ENCODE results near the gene MVP.
A peak's percentile ranks its signal among the peaks of the same experiment; 100 is the strongest.
"Not testable (repeated sequence)": the region's sequence is repeated elsewhere in the genome, so short reads cannot be mapped to it uniquely, and the experiment has no call there.

MVP gene

DNA sequence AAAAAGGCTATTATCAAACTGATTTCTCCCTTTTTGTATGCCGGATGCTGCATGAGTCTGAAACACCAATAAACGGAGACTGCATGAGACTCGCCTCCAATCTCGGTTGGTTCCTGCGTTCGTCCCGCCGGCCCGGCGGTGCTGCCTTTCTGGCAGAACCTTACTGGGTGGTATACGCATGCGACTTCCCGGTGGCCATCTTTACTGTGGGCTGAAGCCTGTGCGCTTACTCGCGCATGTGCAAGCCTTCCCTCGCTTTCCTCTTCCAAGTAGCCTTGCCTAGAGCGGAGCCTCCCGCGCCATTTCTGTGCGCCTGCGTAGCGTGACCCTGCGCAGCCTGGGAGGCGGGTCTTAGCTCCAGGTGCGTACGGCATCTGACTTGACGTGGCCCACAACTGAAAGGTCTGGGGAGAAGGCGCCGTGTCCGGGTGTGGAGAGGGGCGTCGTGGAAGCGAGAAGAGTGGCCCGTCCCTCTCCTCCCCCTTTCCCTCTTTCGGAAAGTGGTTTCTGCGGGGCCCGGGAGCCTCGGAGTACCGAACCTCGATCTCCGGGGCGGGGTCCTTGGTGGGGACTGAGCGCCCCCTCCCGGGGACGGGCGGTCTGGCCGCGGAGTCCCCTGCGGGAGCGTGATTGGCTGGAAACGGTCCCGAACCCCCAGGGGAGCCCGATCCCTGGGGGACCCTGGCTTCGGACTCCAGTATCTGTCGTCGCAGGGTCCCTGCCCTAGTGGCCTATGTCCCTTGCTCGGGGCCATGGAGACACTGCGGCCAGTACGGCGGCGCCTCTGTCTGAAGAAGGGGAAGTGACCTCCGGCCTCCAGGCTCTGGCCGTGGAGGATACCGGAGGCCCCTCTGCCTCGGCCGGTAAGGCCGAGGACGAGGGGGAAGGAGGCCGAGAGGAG lies 4.2 kb upstream of the MVP start, which contains the start of gene PAGR1:
PAGR1 (plus strand) TSS at position 360 of the 901 bp plus-strand sequence; CDS start at position 734, 374 bp downstream.
- DNase-seq (ENCODE audit: low read depth), result peak; percentile 97

GRCh38 chr16:29816694-29817441 lies 3.4 kb upstream of the MVP start:
- DNase-seq (ENCODE audit: low read depth), result peak; percentile 41

- DNase-seq (ENCODE audit: low read depth), result no peak
Observed at GRCh38 chr16:29818082-29818481, 2.2 kb upstream of the MVP start.

DNA sequence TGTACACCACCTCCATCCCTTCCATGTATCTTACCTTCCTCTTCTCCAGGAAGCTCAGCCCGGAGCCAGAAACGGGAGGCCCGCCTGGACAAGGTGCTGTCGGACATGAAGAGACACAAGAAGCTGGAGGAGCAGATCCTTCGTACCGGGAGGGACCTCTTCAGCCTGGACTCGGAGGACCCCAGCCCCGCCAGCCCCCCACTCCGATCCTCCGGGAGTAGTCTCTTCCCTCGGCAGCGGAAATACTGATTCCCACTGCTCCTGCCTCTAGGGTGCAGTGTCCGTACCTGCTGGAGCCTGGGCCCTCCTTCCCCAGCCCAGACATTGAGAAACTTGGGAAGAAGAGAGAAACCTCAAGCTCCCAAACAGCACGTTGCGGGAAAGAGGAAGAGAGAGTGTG lies 756 bp upstream of the MVP start:
- no peak for DNase-seq (ENCODE audit: low read depth)

GRCh38 chr16:29820730-29821642 lies 724 bp downstream of the MVP start:
- DNase-seq (ENCODE audit: low read depth), result peak; percentile 37

DNA sequence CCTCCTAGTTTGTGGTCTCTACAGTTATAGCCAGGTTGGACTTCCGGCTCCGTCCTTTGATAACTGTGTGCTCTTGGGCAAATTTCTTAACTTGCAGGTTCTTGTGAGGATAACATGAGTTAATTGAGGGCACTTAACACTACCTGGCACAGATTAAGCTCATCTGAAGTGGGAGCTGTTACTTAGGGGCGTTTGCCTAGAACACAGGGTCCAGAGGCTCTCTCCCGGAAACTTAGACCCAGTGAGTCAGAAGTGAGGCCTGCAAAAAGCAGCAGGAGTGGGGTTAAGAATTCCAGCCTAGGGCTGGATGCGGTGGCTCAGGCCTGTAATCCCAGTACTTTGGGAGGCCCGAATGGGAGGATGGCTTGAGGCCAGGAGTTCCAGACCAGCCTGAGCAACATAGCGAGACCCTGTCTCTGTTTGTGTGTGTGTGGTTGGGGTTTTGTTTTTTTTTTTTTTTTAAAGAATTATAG lies 1.4 kb downstream of the MVP start:
- no peak for DNase-seq (ENCODE audit: low read depth)

DNA sequence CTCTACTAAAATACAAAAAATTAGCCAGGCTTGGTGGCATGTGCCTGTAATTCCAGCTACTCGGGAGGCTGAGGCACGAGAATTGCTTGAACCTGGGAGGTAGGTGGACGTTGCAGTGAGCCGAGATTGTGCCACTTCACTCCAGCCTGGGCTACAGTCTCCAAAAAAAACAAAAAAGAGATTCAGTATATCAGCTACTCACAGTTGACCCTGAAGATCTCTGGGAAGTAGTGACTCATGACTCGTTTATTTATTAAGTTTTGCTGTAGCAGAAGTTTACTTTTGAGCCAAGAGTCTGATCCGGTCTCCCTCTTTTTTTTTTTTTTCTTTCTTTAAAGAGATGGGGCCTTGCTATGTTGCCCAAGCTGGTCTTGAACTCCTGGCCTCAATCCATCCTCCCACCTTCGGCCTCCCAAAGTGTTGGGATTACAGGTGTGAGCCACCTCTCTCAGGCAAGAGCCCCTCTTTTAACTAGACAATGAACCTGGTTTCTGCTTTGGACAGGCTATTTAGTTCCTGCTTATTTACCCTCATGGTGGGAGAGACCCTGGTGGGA lies 4.4 kb downstream of the MVP start:
- no peak for DNase-seq (ENCODE audit: low read depth)

DNA sequence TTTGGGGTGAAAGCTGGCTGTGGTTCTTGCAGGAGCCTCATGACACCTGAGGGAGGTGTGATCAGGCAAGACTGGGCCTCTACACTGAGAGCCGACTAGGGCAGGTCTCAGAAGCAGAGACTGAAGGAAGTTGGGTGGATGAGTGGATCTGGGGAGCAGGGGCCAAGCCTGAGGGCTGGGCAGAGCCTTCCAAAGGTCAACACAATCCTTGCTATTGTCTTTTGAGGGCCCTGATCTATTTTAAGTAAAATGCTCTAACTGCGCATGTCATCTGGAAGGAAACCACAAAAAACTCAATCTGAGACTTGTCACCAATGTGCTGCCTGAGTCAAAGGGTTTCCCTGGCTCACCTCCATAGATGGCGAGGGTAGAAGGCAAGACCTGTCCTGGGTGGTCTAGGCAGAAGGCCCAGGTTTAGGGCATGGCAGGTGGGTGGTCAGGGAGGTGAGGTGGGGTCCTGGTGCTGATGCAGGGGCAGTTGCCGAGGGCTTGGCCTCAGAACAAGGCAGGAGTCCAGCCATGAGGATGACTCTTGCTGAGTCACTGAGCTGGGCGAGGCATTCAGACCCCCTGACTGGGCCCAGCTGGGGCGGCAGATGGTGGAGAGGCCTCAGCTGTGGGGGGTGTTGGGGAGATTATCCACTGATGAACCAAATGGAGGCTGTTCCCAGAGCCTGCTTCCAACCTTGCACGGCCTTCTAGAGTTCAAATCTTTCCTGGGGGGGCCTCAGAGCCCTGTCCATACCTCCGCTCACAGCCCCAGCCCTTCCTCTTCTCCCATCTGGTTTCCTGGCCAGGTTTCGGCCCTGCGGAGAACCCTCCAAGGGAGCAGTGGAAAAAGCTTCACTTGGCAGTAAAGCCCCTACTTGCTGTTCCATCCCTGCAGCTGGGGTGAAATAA lies 5.1 kb downstream of the MVP start:
- DNase-seq (ENCODE audit: low read depth), result no peak

- DNase-seq (ENCODE audit: low read depth), result no peak
Observed at GRCh38 chr16:29826342-29826695, 6.1 kb downstream of the MVP start.

GRCh38 chr16:29830774-29831173 lies 10.5 kb downstream of the MVP start:
- DNase-seq (ENCODE audit: low read depth), result no peak

DNA sequence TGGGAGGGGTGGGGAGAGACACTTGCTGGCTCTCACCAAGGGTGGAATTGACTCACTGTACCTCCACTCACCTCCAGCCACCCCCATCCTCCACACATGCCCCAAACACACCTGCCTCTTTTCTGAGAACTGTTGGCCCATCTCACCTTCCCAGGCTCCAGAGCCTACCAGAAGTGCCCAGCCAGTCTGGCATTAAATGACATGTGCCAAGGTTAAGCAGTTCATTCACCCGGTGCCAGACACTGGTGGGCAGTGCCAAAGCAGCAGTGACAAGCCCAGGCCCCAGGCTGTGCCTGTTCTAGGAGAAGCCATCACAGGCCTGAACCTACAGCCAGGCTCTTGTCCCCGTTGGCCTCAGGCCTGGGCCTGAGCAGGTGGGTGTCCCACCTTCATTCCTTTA lies 11.2 kb downstream of the MVP start:
- DNase-seq (ENCODE audit: low read depth), result no peak

DNA sequence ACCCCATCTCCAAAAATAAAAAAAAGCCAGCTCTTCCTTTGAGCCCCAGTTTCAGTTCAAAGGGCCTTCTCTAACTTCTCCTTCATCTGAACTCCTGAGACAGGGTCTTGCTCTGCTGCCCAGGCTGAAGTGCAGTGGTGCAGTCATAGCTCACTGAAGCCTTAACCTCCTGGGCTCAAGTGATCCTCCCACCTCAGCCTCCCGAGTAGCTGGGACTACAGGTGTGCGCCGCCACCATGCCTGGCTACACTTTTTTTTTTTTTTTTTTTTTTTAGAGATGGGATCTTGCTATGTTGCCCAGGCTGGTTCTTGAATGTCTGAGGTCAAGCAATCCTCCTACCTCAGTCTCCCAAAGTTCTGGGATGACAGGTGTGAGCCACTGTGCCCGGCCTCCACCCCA lies 13.0 kb downstream of the MVP start:
- not testable (repeated sequence) for DNase-seq (ENCODE audit: low read depth)

DNA sequence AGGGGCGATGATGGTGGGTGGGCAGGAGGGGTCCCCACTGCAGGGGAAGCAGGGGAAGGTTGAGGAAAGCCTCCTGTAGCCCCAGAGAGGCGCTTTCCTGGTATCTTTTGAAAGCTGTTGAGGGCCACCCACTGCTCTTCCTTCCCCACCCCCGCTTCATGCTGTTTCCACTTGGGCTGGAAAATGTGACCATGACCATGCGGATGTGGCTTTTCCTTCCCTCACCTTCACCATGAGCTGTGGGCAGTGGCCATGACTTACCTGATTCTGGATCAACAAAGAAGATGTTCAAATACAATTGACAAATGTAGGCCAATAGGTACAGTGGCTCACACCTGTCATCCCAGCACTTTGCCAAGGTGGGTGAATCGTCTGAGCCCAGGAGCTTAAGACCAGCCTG lies 13.8 kb downstream of the MVP start:
- no peak for DNase-seq (ENCODE audit: low read depth)

GRCh38 chr16:29835926-29836325 lies 15.7 kb downstream of the MVP start:
- no peak for DNase-seq (ENCODE audit: low read depth)

GRCh38 chr16:29836623-29837022 lies 16.4 kb downstream of the MVP start:
- no peak for DNase-seq (ENCODE audit: low read depth)

DNA sequence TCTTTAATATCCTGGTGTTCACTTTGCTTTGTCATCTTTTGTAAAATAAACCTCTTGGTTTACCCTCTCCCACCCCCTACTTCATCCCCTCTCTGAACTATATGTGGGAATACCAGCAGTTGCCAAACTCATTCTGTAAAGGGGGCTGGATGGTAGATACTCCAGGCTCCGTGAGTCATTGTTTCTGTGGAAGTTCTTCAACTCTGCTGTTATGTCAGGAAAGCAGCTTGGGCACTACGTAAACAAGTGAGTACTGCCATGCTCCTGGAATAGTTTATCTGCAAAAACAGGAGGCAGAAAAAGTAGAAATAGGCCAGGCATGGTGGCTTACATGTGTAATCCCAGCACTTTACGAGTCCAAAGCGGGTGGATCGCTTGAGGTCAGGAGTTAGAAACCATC lies 17.6 kb downstream of the MVP start:
- no peak for DNase-seq (ENCODE audit: low read depth)

DNA sequence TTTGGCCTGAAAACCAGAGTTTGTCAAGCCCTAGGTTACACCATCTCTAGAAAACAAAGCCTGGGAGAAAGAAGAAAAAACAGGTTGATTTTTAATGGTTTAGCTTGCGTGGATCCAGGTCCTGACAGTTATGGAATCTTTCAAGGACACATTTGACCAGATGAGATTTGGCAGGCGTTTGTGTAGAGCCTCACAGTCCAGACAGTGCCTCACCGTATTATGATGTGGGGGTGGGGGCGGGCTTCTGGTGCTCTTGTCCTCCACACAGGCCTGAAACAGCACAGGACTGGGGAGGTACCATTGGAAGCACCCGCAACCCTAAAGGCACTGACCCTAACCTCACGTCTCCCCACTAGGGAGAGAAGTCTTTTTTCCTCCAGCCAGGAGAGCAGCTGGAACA lies 19.6 kb downstream of the MVP start:
- DNase-seq (ENCODE audit: low read depth), result no peak

DNA sequence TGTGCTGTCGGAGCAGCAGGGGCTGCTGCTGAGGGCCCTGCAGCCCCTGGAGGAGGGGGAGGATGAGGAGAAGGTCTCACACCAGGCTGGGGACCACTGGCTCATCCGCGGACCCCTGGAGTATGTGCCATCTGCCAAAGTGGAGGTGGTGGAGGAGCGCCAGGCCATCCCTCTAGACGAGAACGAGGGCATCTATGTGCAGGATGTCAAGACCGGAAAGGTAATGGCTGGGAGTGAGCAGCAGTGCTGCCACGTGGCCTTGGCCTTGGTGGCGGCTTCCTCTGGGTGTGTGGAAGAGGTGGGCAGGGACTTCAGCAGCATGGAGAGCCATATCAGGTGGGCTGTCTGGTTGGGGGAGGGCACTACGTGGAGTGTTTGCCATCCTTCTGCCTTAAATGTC lies 20.0 kb downstream of the MVP start:
- DNase-seq (ENCODE audit: low read depth), result no peak

DNA sequence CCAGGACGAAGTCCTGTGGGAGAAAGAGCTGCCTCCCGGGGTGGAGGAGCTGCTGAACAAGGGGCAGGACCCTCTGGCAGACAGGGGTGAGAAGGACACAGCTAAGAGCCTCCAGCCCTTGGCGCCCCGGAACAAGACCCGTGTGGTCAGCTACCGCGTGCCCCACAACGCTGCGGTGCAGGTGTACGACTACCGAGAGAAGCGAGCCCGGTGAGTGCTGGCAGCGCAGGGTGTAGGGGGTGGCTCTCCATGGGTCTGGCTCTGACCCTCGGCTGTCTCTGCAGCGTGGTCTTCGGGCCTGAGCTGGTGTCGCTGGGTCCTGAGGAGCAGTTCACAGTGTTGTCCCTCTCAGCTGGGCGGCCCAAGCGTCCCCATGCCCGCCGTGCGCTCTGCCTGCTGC lies 21.4 kb downstream of the MVP start:
- DNase-seq (ENCODE audit: low read depth), result no peak

GRCh38 chr16:29842732-29843346 lies 22.6 kb downstream of the MVP start:
- no peak for DNase-seq (ENCODE audit: low read depth)

All from activated T-helper 9 cell treated with anti-CD3 and anti-CD28 coated beads, Interleukin-2, amount 50 U/mL, for 16 hours (primary cell).